Neural cell (in vitro differentiated cells): ENCODE results near the gene PRRC2B.

Experiments used
- MXI1 ChIP-seq: fragments of 450-650 bp; conservative IDR thresholded peaks from 2 replicates; pipeline ENCODE4 v1.6.1; 2014; ENCODE audit warnings: antibody characterized with exemption, mild to moderate bottlenecking; ENCODE audit not compliant: poor library complexity, severe bottlenecking
- POLR2AphosphoS5 ChIP-seq: IDR thresholded peaks from 2 replicates; pipeline ENCODE4 v1.6.1; 2012
- TF ChIP-seq, protein P1 (sequence below): fragments of 450-650 bp; IDR thresholded peaks from 2 replicates; pipeline ENCODE4 v1.5.1; 2014; ENCODE audit warnings: antibody characterized with exemption, mild to moderate bottlenecking, moderate library complexity; ENCODE audit not compliant: poor library complexity, severe bottlenecking
- TF ChIP-seq, protein P2 (sequence below): IDR thresholded peaks from 2 replicates; pipeline ENCODE4 v1.6.1; 2012; ENCODE audit warnings: borderline replicate concordance

- TF ChIP-seq MXI1 (no peak), POLR2AphosphoS5 (no peak)
- TF ChIP-seq, protein P1, sequence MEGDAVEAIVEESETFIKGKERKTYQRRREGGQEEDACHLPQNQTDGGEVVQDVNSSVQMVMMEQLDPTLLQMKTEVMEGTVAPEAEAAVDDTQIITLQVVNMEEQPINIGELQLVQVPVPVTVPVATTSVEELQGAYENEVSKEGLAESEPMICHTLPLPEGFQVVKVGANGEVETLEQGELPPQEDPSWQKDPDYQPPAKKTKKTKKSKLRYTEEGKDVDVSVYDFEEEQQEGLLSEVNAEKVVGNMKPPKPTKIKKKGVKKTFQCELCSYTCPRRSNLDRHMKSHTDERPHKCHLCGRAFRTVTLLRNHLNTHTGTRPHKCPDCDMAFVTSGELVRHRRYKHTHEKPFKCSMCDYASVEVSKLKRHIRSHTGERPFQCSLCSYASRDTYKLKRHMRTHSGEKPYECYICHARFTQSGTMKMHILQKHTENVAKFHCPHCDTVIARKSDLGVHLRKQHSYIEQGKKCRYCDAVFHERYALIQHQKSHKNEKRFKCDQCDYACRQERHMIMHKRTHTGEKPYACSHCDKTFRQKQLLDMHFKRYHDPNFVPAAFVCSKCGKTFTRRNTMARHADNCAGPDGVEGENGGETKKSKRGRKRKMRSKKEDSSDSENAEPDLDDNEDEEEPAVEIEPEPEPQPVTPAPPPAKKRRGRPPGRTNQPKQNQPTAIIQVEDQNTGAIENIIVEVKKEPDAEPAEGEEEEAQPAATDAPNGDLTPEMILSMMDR, result peak; percentile 46
- TF ChIP-seq, protein P2, sequence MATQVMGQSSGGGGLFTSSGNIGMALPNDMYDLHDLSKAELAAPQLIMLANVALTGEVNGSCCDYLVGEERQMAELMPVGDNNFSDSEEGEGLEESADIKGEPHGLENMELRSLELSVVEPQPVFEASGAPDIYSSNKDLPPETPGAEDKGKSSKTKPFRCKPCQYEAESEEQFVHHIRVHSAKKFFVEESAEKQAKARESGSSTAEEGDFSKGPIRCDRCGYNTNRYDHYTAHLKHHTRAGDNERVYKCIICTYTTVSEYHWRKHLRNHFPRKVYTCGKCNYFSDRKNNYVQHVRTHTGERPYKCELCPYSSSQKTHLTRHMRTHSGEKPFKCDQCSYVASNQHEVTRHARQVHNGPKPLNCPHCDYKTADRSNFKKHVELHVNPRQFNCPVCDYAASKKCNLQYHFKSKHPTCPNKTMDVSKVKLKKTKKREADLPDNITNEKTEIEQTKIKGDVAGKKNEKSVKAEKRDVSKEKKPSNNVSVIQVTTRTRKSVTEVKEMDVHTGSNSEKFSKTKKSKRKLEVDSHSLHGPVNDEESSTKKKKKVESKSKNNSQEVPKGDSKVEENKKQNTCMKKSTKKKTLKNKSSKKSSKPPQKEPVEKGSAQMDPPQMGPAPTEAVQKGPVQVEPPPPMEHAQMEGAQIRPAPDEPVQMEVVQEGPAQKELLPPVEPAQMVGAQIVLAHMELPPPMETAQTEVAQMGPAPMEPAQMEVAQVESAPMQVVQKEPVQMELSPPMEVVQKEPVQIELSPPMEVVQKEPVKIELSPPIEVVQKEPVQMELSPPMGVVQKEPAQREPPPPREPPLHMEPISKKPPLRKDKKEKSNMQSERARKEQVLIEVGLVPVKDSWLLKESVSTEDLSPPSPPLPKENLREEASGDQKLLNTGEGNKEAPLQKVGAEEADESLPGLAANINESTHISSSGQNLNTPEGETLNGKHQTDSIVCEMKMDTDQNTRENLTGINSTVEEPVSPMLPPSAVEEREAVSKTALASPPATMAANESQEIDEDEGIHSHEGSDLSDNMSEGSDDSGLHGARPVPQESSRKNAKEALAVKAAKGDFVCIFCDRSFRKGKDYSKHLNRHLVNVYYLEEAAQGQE, result no peak
These were observed 84.6 kb downstream of the PRRC2B start for GRCh38 chr9:131478421-131478868.
